Left ventricle myocardium inferior (tissue), 1 donor: ENCODE measurements around the gene PTTG2. TPM values are rescaled to one million over a fixed set of nuclear protein-coding genes. Genes with fewer than 3 reads are reported as not detected.

Source experiments
- DNase-seq: peaks from one replicate; pipeline ENCODE4 v3.0.0-alpha.2; 2020
- H3K27ac ChIP-seq: fragments of 200-600 bp; replicated peaks from 2 replicates; pipeline ENCODE4 v1.8.0; 2021
- H3K27me3 ChIP-seq: fragments of 200-600 bp; 2 replicates; pipeline ENCODE4 v1.8.0; 2021; ENCODE audit warnings: low read depth
- H3K36me3 ChIP-seq: fragments of 200-600 bp; 2 replicates; pipeline ENCODE4 v1.8.0; 2021
- H3K4me1 ChIP-seq: fragments of 200-600 bp; 2 replicates; pipeline ENCODE4 v1.8.0; 2021
- H3K4me3 ChIP-seq: fragments of 200-600 bp; 2 replicates; pipeline ENCODE4 v1.8.0; 2021; ENCODE audit warnings: mild to moderate bottlenecking, moderate library complexity
- H3K9me3 ChIP-seq: fragments of 200-600 bp; replicated peaks from 2 replicates; pipeline ENCODE4 v1.8.0; 2021
- intact Hi-C: fragments of 100-400 bp; cut with micrococcal nuclease; formaldehyde crosslinking; loops from one replicate; pipeline ENCODE4 v1.11.0; 2022
- total RNA-seq: library from RNA; stranded (reverse); fragmentation: NEBNext Ultra II Directional; extraction: Animal tissue kit (Norgen Biotek cat#: 25700); gene quantifications from one replicate; pipeline ENCODE4 v1.2.1, GENCODE V29; 2021
- TF ChIP-seq, protein P1 (sequence below): fragments of 200-600 bp; IDR thresholded peaks from 2 replicates; pipeline ENCODE4 v1.8.0; 2021; ENCODE audit warnings: antibody characterized with exemption, mild to moderate bottlenecking, borderline replicate concordance
- donor health status: DM: no; HTN: yes; CAD: no; lungs with severe emphysema.

PTTG2 gene
- total RNA-seq, 1 donor from 2014 or later, result 0.58 TPM

DNA sequence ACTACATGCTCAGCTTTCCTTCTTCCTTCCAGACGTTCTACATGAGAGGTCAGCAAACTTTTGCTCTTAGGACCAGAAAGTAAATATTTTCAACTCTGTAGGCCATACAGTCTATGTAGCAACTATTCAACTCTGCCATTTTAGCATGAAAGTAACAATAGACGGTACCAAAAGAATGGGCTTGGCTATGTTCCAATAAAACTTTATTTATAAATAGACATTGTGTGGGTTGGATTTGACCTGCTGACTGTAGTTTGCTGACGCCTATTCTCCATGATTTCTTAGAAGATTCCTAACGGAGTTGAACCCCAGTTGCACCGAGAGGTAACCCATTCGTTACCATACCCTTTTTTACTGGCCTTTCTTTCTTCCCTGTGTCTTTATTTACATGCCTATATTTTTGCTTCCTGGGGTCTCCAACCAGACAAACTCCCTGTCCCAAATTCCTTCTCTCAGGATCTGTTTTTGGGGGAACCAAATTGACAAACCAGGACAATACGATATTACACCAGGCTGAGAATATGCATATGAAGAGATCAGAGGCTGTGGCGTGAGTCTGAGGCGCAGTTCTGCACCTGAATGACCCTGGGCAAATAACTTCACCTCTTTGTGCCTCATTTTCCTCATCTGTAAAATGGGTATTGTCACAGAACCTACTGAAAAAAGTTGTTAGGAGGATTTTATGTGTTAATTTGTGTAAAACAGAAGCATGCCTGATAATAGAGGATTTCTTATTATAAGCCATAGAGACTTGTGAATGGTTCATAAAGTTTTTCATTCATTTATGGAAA, 10.4 kb upstream of the PTTG2 start:
- Histone ChIP-seq H3K27me3 (no peaks in the 10 kb centered on the region), H3K4me3 (no peak overlapping the region), H3K36me3 (no peaks in the 10 kb centered on the region), H3K4me1 (peaks cover 33% of the 10 kb centered on the region), H3K27ac (no peak overlapping the region), H3K9me3 (no peaks in the 10 kb centered on the region)
- DNase-seq, result no peak
- intact Hi-C loops, result no loop called here
- TF ChIP-seq, protein P1, sequence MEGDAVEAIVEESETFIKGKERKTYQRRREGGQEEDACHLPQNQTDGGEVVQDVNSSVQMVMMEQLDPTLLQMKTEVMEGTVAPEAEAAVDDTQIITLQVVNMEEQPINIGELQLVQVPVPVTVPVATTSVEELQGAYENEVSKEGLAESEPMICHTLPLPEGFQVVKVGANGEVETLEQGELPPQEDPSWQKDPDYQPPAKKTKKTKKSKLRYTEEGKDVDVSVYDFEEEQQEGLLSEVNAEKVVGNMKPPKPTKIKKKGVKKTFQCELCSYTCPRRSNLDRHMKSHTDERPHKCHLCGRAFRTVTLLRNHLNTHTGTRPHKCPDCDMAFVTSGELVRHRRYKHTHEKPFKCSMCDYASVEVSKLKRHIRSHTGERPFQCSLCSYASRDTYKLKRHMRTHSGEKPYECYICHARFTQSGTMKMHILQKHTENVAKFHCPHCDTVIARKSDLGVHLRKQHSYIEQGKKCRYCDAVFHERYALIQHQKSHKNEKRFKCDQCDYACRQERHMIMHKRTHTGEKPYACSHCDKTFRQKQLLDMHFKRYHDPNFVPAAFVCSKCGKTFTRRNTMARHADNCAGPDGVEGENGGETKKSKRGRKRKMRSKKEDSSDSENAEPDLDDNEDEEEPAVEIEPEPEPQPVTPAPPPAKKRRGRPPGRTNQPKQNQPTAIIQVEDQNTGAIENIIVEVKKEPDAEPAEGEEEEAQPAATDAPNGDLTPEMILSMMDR, result no peak

DNA sequence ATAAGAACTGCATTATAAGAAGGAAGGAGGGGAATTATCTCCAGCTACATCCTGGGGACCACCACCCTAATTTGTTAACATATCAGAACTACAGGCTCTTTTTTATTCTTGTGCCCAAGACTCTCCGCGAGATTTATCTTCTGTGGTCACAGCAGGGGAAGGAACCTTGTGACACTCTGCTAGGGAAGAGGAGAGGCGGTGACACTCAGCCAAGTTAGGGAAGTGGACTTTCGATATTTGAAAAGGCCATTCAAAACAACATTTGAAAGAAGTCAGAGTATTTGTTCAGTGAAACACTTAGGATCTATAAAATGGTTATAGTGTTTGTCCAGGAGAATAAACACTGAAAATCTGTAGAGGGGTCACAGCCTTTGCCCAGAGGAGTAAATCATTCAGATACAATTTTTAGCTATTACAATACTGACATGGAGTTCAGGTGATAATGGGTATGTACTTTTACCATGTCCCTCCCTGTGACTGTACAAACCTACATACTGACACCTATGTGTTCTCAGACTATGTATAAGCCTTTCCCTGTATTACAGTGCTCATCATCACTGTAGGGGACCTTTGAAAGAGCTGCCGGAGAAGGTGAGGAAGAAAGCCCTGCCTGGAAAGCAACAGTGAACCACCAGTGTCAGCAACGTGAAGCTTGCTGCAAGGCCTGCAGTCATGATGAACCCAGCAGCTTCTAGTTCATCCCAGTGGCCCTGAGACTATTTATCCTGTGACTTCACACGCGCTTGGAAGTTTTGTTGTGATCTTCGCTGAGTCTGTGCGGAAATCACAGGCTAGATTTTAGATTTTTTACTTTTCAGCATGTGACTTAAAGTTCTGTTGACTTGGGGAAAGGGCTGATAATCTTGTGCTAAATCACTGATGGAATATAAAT, 8.5 kb upstream of the PTTG2 start:
- H3K4me3 ChIP-seq, result no peak overlapping the region
- no peak for DNase-seq
- H3K27ac ChIP-seq, result no peak overlapping the region
- TF ChIP-seq, protein P1, result no peak
- H3K9me3 ChIP-seq, result no peaks in the 10 kb centered on the region
- H3K4me1 ChIP-seq, result peaks cover 14% of the 10 kb centered on the region
- H3K27me3 ChIP-seq, result no peaks in the 10 kb centered on the region
- intact Hi-C loops, result no loop called here
- H3K36me3 ChIP-seq, result no peaks in the 10 kb centered on the region

DNA sequence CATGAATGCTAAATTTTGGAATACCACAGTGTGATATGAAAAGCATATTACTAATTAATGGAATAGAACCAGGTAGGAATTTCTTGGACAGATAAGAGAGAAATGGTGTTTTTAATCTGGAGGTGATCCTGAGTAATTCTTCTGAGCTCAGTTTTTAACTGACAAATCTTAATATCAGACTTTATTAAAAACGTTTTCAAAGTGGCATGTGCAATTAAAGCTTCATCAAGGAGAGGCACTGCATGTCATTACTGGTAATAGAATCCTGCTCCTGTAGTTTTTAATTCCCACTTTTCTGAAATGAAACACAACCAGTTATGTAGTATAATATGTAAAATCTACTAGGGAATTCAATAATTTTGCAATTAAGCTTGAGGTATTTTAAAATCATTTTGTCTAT, 7.0 kb upstream of the PTTG2 start:
- DNase-seq, result no peak
- H3K4me3 ChIP-seq, result no peak overlapping the region
- no peaks in the 10 kb centered on the region for H3K27me3 ChIP-seq
- TF ChIP-seq, protein P1, result no peak
- H3K27ac ChIP-seq, result no peak overlapping the region
- intact Hi-C loops, result no loop called here
- H3K4me1 ChIP-seq, result peaks cover 19% of the 10 kb centered on the region
- H3K36me3 ChIP-seq, result no peaks in the 10 kb centered on the region
- no peaks in the 10 kb centered on the region for H3K9me3 ChIP-seq

DNA sequence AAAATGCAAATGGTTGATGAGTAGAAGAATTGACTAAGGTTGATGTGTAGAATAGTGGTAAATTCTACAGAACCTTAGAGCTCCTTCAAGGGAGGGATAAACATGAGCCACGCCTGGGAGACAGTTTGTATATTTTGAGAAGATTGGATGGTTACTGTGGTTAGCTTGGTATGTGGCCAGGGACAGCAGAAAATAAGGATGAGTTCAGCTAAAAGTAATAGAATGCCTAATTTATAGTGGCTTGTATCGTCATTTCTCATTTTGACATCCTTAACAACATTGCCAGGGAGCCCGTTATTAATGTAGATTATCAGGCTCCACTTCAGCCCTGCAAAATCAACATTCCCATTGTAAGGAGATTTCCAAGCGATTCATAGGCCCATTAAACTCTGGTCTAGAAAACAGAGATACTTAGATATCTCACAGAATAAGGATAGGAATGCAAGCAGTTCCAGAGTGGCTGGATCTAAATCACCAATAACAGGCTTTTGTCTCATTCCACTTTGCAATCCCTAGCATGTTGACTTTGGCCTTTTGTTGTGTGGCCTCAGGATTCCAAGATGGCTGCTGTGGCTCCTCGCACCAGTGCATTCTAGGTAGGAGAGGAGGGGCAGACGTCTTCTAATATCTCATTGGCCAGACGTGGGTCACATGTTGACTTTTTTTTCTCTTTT, 6.4 kb upstream of the PTTG2 start:
- H3K27ac ChIP-seq, result no peak overlapping the region
- H3K27me3 ChIP-seq, result no peaks in the 10 kb centered on the region
- peaks cover 19% of the 10 kb centered on the region for H3K4me1 ChIP-seq
- H3K4me3 ChIP-seq, result no peak overlapping the region
- no peaks in the 10 kb centered on the region for H3K9me3 ChIP-seq
- TF ChIP-seq, protein P1, result no peak
- H3K36me3 ChIP-seq, result no peaks in the 10 kb centered on the region
- intact Hi-C loops, result no loop called here
- no peak for DNase-seq

DNA sequence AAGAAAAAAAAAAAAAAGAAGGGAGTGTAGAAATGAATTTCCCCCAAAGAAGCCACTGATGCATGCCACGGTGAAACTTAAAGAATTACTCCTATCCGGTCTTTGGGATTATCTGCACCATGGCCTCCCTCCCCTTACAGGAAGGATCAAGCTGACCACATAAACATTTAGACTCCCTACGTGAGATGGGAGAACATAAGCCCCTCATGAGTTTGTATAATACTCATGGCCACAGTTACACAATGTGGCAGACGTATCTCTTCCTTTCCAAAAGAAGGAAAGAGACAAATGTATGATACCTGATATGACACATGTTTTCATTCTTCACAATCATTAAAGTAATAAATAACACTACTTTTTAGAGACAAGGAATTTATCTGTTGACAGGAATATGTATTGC, 3.3 kb upstream of the PTTG2 start:
- Histone ChIP-seq H3K9me3 (no peaks in the 10 kb centered on the region), H3K27ac (no peak overlapping the region), H3K27me3 (no peaks in the 10 kb centered on the region), H3K36me3 (no peaks in the 10 kb centered on the region), H3K4me1 (peaks cover 17% of the 10 kb centered on the region), H3K4me3 (no peak overlapping the region)
- intact Hi-C loops, result no loop called here
- TF ChIP-seq, protein P1, result no peak
- DNase-seq, result no peak
